Activated gamma-delta T cell treated with anti-CD3 and anti-CD28 coated beads, Interleukin-2, amount 50 U/mL, for 16 hours (primary cell): Measurements from ENCODE around the gene KBTBD4.

Experiments used
- DNase-seq: peaks from one replicate; pipeline ENCODE4 v3.0.0-alpha.2; 2020; ENCODE audit warnings: low read depth

Gene KBTBD4

DNA sequence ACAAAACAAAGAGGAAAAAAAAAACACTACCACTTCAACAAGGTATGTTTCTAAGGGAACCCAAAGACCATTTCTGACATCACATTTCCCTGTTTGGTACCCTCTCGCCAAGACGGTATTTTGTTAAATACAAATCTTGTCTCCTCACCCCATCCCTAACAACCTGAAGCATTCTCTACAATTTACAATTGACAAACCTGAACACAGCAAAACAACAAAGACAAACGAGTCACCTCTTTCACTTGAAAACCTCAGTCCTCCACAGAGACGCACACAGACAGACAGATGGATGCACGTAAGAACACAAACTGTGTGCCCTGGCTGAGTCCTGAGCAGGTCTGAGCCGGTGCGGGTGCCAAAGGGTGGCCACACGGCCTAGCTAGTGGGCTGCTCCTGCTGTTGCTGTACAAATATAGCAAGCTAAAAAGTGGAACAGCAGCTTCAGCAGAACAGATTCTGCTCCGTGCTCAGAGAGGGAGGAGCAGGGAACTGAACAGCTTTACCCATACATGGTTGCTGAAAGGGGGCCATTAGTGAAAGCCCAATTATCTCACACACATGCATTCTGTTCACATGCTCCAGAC lies 54.4 kb downstream of the KBTBD4 start:
- DNase-seq, result no peak

DNA sequence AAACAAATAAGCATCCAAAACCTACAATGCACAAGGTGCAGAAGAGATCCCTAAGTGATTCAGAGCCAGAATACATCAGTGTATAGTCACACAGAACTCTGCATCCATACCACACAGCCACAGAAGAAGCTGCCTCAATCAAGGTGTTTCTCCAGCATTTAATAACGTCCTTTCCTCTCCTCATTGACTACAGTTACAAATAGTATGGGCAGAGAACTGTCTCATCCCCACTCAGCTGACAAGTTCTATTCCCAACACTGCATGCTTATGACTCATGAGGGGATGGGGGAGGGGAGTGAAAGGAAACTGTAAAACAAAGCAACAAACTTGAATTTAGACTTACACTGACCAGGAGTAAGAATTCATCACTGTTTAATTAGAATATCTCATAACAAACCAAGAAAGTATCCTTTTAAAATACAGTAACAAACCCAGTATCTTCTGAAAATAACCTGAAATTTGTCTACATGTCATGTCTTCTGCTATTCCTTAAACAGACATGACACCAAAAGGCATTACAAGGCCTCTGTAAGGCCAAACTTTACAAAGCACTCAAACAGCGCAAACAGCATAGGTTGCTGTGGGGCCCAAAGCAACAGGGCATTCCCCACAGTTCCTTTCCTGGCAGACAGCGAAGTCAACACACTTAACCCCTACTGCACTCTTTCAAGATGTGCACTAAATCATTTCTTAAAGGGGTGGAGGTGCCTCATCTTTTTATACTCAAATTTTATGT lies 55.1 kb downstream of the KBTBD4 start:
- peak; percentile 7 for DNase-seq
